IPS-NIHi7 (cell line): Measurements from ENCODE around the gene CFAP300.

Experiments used
- DNase-seq: peaks from one replicate; pipeline ENCODE4 v3.0.0; 2012; ENCODE audit warnings: mixed read lengths; ENCODE audit errors: extremely low spot score

Gene CFAP300

GRCh38 chr11:102047305-102047924 is at the start of gene CFAP300:
CFAP300 (plus strand) TSS chr11:102047437; CDS start chr11:102047471, 34 bp downstream.
- peak; percentile 75 for DNase-seq

GRCh38 chr11:102001657-102002338 is 45.4 kb upstream of the CFAP300 start:
- no peak for DNase-seq

- DNase-seq: no peak
Measured at GRCh38 chr11:102004220-102004619, 43.0 kb upstream of the CFAP300 start.

DNA sequence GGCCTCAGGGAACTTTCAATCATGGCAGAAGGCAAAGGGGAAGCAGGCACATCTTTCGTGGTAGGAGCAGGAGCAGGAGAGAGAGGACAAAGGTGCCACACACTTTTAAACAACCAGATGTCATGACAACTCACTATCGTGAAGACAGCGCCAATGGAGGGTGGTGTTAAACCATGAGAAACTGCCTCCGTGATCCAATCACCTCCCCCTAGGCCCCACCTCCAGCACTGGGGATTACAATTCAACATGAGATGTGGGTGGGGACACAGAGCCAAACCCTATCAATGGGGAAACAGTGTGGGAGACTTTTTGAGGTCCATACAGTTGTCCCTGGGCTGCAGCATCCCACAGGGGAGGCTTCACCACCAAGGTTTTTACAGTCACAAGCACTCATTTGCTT is 41.9 kb upstream of the CFAP300 start:
- no peak for DNase-seq

DNA sequence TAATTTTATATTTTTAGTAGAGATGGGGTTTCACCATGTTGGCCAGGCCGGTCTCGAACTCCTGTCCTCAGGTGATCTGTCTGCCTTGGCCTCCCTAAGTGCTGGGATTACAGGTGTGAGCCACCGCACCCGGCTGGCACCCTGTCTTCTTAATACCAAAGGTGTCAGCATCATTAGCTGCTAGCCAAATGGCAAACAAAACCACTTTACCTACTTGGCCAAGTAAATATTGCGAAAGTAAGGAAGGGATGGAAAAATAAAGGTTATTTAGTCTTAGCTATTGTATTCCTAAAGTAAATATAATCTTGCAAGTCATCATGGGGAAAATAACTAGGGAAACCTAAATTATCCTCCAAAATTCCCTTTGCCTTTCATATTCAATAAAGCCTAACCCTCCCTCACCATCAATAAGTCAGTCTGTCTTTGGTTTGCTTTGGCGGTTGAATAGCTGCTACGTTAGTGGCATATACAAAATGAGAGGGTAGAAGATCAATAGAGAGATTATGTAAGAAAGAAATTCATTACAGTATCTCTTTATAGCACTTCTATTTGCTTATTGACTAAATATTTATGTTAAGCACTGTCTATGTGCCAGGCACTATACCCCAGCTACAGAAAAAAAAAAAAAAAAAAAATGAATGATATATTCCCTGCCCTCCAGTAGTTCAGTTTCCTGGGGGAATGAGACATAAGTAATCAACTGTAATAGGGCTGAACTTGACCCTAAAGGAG is 40.2 kb upstream of the CFAP300 start:
- no peak for DNase-seq

GRCh38 chr11:102007567-102008437 is 39.4 kb upstream of the CFAP300 start:
- DNase-seq: no peak

DNA sequence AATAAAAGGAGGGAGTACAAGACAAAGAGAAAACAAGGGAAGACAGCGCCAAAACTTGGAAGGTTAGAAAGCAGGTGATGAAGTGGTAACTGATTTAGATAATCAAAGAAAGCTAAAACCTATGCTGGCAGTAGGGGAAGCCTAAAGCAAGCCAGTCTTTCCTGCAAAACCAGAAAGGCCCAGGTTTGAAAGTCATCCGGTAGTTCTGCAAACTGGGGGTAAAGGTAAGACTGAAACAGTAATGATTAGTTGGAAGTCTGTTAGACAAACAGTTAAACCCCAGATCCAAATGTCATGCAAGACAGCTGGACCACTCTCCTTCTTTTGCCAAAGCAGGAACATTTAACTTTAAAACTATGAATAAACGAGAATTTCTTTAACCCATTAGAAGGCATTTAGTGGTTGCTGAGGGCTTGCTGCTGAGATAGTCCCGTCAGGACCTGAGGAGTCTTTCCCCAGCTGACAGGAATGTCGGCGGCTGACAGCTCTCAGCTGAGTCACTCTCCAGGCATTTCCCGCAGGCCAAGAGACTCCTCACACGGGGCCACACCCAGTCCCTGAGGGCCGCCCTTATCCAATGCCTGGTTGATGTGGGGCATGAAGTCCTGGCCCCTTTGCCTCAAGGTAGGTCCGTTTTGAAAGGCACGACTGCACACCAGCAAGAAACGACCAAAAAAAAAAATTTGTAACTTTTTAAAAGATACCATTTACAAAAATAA is 36.3 kb upstream of the CFAP300 start:
- peak; percentile 94 for DNase-seq

DNA sequence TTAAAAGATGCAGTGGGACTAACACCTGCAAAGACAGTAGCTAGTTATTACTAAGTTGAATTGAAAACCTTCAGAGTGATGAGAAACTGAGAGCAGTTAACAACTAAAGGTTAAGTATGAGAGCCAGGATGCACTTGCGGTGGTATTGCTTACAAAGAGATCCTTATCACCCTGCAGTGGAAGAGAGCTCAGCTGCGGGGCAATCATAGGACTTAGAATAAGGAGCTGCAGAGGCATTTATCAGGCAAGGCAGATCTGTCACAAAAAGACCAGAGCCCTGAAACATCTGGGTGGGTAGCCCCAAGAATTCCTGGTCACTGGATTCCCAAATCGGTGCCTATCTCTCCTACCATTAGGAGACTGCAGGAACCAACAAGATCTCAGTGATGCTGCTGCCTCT is 34.3 kb upstream of the CFAP300 start:
- no peak for DNase-seq

GRCh38 chr11:102014756-102015155 is 32.5 kb upstream of the CFAP300 start:
- DNase-seq: no peak

DNA sequence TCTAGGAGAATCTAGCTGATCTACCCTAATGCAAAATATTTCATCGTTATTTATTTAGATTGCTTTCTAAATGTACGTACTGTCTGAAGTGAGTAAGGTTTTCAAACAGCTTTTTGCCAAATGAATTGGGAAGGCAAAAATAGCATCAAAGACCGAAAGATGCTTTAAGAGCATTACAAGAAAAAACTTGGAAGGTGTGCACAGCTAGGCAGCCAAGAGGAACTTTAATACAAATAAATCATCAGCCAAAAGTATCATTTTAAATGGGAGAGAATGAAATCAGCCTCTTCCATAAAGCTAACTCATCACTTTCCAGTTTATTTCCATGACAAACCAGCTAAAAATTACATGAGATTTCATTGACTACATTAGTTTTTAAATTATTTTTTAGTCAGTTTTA is 30.2 kb upstream of the CFAP300 start:
- no peak for DNase-seq

- DNase-seq: no peak
Measured at GRCh38 chr11:102026217-102026616, 21.0 kb upstream of the CFAP300 start.

GRCh38 chr11:102026959-102027358 is 20.3 kb upstream of the CFAP300 start:
- DNase-seq: no peak

DNA sequence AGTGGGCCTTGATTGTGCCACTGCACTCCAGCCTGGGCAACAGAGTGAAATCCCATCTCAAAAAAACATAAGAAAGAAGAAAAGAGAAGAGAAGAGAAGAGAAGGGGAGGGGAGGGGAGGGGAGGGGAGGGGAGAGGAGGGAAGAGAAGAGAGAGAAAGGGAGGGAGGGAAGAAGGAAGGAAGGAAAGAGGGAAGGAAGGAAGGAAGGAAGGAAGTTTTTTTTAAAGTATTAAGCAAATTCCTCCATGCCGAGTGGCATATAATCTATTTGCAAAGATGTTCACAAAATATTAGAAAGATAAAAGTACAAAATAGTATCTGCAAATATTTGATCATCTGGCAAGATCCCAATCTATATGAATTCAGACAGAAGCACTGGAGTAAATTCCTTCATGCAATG is 10.5 kb upstream of the CFAP300 start:
- no peak for DNase-seq

DNA sequence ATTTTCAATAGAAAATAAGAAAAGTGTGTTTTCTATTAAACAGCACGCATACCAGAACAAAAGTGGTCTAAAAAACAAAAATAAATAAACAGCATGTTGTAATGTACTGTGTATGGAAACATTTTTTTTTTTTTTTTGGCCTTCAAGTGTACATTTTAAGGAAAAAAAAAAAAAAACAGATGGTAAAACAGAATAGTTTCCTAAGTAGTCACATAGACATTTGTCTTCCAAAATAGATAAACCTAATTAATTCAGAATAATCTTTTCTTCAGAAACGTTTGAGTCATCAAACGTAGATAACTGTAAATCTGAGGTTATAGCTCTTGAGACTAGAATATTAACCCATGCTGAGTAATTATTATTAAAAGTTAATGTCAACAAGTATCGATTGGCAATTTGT is 396 bp upstream of the CFAP300 start:
- no peak for DNase-seq

- DNase-seq: no peak
Measured at GRCh38 chr11:102050927-102051575, 3.8 kb downstream of the CFAP300 start.

- peak; percentile 36 for DNase-seq
Measured at GRCh38 chr11:102061276-102061675, 14.0 kb downstream of the CFAP300 start.

GRCh38 chr11:102062106-102062505 is 14.9 kb downstream of the CFAP300 start:
- no peak for DNase-seq

DNA sequence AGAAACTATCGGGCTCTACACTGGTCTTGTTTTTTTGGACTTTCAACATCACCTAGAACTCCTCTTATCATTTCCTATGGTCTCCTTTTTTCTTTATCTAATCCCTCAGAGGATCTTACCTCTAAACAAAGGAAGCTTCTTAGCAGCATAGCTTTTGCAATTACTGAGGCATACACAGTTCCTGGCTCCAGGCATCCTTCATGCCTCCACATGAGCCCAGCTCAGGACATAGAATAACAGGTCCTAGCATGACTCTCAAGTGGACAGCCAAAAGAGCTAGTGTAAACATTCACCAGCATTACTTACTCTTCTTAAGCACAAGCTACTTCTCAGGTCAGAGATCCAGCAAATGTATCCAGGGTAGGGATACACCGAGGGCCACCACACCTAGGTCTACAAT is 17.1 kb downstream of the CFAP300 start:
- no peak for DNase-seq

DNA sequence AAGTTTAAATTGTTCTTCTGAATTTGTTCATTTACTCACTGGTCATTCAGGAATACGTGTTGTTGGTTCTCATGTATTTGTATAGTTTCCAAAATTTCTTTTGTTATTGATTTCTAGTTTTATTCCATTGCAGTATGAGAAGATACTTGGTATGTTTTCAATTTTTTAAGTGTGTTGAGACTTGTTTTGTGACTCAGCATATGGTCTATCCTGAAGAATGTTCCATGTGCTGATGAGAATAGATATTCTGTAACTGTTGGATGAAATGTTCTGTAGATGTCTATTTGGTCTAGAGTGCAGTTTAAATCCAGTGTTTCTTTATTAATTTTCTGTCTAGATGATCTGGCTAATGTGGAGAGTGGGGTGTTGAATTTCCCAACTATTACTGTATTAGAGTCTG is 23.5 kb downstream of the CFAP300 start:
- no peak for DNase-seq

DNA sequence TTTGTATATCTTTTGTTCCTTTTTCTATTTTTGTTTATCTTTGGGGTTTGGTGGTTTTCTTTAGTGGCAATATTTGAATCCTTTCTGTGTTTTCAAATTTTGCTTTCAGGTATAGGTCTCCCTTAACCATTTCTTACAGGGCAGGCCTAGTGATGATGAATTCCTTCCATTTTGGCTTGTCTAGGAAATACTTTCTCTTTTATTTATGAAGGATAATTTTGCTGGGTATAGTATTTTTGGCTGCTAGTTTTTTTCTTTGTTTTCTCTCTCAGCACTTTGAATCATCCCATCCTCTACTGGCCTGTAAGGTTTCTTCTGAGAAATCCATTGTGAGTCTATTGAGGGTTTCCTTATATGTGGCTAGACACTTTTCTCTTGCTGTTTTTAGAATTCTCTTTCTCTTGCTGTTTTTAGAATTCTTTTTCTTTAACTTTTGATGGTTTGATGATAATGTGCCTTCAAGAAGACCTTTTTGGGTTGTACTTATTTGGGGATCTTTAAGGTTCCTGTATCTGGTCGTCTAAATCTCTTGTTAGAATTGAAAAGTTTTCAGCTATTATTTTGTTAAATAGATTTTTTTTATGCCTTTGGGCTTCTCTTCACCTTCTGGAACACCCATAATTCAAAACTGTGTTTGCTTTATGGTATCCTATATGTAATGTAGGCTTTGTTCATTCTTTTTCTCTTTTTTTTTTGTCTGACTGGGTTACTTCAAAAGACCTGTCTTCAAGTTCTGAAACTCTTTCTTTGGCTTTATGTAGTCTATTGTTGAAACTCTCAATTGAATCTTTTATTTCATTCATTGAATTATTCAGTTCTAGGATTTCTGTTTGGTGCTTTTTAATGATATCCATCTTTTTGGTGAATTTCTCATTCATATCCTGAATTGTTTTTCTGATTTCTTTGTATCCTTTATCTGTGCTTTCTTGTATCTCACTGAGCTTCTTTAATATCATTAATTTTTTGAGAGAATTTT is 24.5 kb downstream of the CFAP300 start:
- no peak for DNase-seq
